Esophagus muscularis mucosa (tissue), 4 donors: ENCODE measurements around the gene NARS2. TPM values are rescaled to one million over a fixed set of nuclear protein-coding genes. Genes with fewer than 3 reads are reported as not detected.

Source experiments
- DNase-seq: peaks from one replicate; pipeline ENCODE4 v3.0.0-alpha.2; 2017; ENCODE audit errors: extremely low spot score
- H3K27ac ChIP-seq, 4 donors: fragments of 200-600 bp; sonication (generic); replicated peaks in 1 of 4; 1 replicate in 3 of 4; 2 replicates in 1 of 4; pipeline ENCODE4 v1.5.1; 2016 to 2019; ENCODE audit warnings: mild to moderate bottlenecking in 1 of 4
- H3K27me3 ChIP-seq, 4 donors: fragments of 200-600 bp; sonication (generic); one replicate each; pipeline versions ENCODE4 v1.5.1 to v1.6.0; 2016 to 2019
- H3K36me3 ChIP-seq, 4 donors: fragments of 200-600 bp; sonication (generic); one replicate each; pipeline ENCODE4 v1.5.1; 2016 to 2019
- H3K4me1 ChIP-seq, 4 donors: fragments of 200-600 bp; sonication (generic); one replicate each; pipeline ENCODE4 v1.5.1; 2016 to 2019
- H3K4me3 ChIP-seq, 4 donors: fragments of 200-600 bp; sonication (generic); 1 replicate in 2 of 4; 2 replicates in 2 of 4; pipeline ENCODE4 v1.5.1; 2016 to 2019; ENCODE audit warnings: mild to moderate bottlenecking in 4 of 4, moderate library complexity in 1 of 4
- H3K9me3 ChIP-seq, 4 donors: fragments of 200-600 bp; sonication (generic); 1 replicate in 3 of 4; 2 replicates in 1 of 4; pipeline ENCODE4 v1.5.1; 2016 to 2019
- EP300 ChIP-seq: sonication (generic); formaldehyde crosslinking; IDR thresholded peaks from one replicate; pipeline ENCODE4 v1.6.1; 2017; ENCODE audit warnings: antibody characterized with exemption
- POLR2A ChIP-seq: fragments of 450-650 bp; IDR thresholded peaks from one replicate; pipeline ENCODE4 v1.6.1; 2017; ENCODE audit warnings: antibody characterized with exemption, moderate library complexity, mild to moderate bottlenecking, low read depth
- POLR2AphosphoS5 ChIP-seq, 2 donors: sonication (generic); formaldehyde crosslinking; IDR thresholded peaks; one replicate each; pipeline ENCODE4 v1.6.1; 2017; ENCODE audit warnings: antibody characterized with exemption in 2 of 2
- WGBS: methylation state at CpG from one replicate; pipeline ENCODE4 v1.1.5; 2018; 5-methylcytosine and 5-hydroxymethylcytosine counted together
- intact Hi-C: fragments of 100-400 bp; cut with DNase I; formaldehyde crosslinking; loops from one replicate; pipeline ENCODE4 v1.15.1; 2023
- total RNA-seq, 4 donors: library from RNA; depleted of rRNA; stranded (reverse); fragments of >200 nt; gene quantifications; one replicate each; pipeline versions ENCODE4 v1.1.0 to v1.2.1, GENCODE V29; 2016
- TF ChIP-seq, protein P1 (sequence below), 3 experiments: fragments of 200-600 bp in 2 of 3; fragments of 450-650 bp in 1 of 3; sonication (generic) in 2 of 3; IDR thresholded peaks; one replicate each; pipeline ENCODE4 v1.5.1; 2017 to 2019; ENCODE audit warnings: antibody characterized with exemption in 3 of 3, mild to moderate bottlenecking in 2 of 3, moderate library complexity in 1 of 3

Gene NARS2
- total RNA-seq, 4 donors from 2014 or later = 9.1 to 10.4 (median 9.8) TPM

DNA sequence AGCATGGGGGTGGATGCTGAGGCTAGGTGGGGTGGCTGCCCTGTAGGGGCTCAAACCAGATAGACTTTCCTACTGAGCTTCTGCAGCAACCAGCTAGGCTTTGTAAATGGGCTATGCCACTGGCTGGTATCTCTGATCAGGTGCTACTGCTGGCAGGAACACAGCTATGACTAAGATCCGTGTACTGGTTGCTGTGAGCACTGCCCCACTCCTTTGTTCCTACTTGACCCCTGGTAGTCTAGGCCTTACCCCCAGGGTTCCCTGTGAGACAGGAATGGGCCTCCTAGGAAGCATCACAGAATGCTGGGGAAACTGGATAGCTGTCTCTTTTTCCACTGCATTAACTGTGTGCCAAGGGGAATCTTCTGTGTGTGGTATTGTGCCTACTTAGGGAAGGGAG is 98.6 kb downstream of the NARS2 start:
- no peak for TF ChIP-seq EP300
- TF ChIP-seq POLR2AphosphoS5 (IDR thresholded peaks at IDR 0.05) = no peak
- no CpG with 5 or more reads among the region's 1 CpG for WGBS
- Histone ChIP-seq H3K9me3 (no peaks in the 10 kb centered on the region), H3K27me3 (no peaks in the 10 kb centered on the region), H3K4me3 (no peak overlapping the region), H3K27ac (no peak overlapping the region), H3K4me1 (no peaks in the 10 kb centered on the region), H3K36me3 (peaks cover 0 to 6% (median 0%) of the 10 kb centered on the region in 4 donors)
- no peak for DNase-seq
- intact Hi-C loops = no loop called here

DNA sequence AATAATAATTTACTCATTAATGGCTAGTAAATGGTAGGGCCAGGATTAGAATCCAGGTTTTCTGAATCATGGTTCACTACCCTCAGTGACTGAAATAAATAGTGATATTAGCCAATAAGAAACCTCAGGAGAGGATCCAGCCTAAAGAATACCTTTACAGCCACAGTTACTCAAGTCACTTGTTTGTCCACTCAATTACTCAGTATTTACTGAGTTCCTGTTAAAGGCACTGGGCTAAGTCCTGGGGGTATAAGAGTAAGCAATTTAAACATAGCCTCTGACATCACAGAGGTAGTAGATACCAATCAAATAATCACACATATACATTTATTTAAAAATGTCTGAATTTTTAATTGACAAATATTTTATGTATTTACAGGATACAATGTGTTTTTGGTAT is 100.2 kb downstream of the NARS2 start:
- no peak overlapping the region for H3K27ac ChIP-seq
- H3K4me3 ChIP-seq = no peak overlapping the region
- intact Hi-C loops = no loop called here
- no peak for DNase-seq
- H3K4me1 ChIP-seq = no peaks in the 10 kb centered on the region
- peaks cover 0 to 6% (median 0%) of the 10 kb centered on the region in 4 donors for H3K36me3 ChIP-seq
- no peaks in the 10 kb centered on the region for H3K27me3 ChIP-seq
- TF ChIP-seq POLR2AphosphoS5 (IDR thresholded peaks at IDR 0.05) (no peak), POLR2A (no peak), EP300 (no peak)
- TF ChIP-seq, protein P1, sequence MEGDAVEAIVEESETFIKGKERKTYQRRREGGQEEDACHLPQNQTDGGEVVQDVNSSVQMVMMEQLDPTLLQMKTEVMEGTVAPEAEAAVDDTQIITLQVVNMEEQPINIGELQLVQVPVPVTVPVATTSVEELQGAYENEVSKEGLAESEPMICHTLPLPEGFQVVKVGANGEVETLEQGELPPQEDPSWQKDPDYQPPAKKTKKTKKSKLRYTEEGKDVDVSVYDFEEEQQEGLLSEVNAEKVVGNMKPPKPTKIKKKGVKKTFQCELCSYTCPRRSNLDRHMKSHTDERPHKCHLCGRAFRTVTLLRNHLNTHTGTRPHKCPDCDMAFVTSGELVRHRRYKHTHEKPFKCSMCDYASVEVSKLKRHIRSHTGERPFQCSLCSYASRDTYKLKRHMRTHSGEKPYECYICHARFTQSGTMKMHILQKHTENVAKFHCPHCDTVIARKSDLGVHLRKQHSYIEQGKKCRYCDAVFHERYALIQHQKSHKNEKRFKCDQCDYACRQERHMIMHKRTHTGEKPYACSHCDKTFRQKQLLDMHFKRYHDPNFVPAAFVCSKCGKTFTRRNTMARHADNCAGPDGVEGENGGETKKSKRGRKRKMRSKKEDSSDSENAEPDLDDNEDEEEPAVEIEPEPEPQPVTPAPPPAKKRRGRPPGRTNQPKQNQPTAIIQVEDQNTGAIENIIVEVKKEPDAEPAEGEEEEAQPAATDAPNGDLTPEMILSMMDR (IDR thresholded peaks at IDR 0.05) = no peak
- no peaks in the 10 kb centered on the region for H3K9me3 ChIP-seq

DNA sequence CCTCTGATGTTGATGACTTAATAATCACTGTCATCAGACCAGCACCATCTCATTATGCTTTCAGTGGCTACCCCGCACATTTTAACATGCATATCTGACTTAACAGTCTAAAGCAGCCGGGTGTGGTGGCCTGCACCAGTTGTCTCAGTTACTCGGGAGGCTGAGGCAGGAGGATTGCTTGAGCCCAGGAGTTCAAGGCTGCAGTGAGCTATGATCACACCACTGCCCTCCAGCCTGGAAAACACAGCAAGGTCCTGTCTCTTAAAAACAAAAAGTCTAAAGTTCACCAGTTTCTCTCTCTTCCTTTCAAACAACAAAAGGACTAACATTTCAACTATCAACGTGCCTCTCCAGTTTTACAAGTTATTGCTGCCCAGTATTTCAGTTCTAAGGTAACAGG is 101.8 kb downstream of the NARS2 start:
- WGBS = 96% methylated on average over 4 of the region's 4 CpGs
- Histone ChIP-seq H3K36me3 (peaks cover 0 to 6% (median 0%) of the 10 kb centered on the region in 4 donors), H3K27ac (no peak overlapping the region), H3K4me3 (no peak overlapping the region), H3K9me3 (no peaks in the 10 kb centered on the region), H3K27me3 (no peaks in the 10 kb centered on the region), H3K4me1 (no peaks in the 10 kb centered on the region)
- TF ChIP-seq POLR2AphosphoS5 (IDR thresholded peaks at IDR 0.05) (no peak), POLR2A (no peak), EP300 (no peak)
- TF ChIP-seq, protein P1 (IDR thresholded peaks at IDR 0.05) = no peak
- intact Hi-C loops = no loop called here
- DNase-seq = no peak

DNA sequence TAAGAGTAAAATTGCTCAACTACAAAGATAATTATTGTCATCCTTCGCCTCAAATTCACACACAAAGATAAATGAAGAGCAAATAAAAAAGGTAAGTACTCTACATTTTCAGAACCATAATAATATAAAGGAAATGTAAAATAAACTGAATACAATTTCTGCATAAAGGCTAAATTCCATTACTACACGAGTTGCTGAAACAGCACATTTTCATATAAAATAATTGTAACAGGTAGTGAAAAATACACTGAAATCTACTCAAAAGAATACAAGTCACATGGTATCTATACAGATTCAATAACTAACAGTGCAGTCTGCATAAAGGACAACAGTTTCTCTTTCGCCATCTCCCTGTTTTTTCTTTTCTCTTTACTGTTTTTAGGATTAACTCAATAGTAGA is 102.3 kb downstream of the NARS2 start:
- no peak for DNase-seq
- peaks cover 0 to 9% (median 0%) of the 10 kb centered on the region in 4 donors for H3K36me3 ChIP-seq
- no peaks in the 10 kb centered on the region for H3K9me3 ChIP-seq
- intact Hi-C loops = no loop called here
- WGBS = 91% methylated on average over 3 of the region's 3 CpGs
- H3K27me3 ChIP-seq = no peaks in the 10 kb centered on the region
- no peak overlapping the region for H3K27ac ChIP-seq
- H3K4me3 ChIP-seq = no peak overlapping the region
- no peaks in the 10 kb centered on the region for H3K4me1 ChIP-seq
- TF ChIP-seq POLR2AphosphoS5 (IDR thresholded peaks at IDR 0.05) (no peak), POLR2A (no peak), EP300 (no peak)
- TF ChIP-seq, protein P1 (IDR thresholded peaks at IDR 0.05) = no peak

DNA sequence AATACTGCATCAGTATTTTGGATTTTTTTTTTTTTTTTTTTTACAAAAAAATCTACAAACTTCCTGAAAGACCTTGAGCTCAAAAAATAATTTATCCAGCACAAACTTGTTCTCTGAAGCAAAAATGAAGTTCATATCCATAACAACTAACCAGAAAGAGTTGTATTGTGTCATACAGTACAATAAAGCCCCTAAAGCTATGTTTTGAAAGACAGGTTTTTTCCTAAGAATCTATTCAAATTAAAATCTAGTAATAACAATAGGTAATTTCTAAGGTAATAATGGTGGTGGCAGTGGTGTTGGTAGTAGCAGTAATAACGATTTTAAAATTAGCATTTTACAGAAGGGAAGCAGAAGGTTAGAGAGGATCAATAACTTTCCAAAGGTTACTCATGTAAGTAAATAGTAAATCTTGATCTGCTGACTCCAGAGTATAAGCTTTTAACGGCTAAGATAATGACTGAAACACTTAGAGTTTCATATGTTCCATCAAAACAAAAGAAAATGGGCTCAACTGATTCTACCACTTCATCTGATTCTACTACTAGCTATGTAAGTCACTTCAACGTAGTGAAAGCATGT is 103.7 kb downstream of the NARS2 start:
- Histone ChIP-seq H3K27ac (no peak overlapping the region), H3K4me1 (no peaks in the 10 kb centered on the region), H3K27me3 (no peaks in the 10 kb centered on the region), H3K36me3 (peaks cover 0 to 10% (median 0%) of the 10 kb centered on the region in 4 donors), H3K9me3 (no peaks in the 10 kb centered on the region), H3K4me3 (no peak overlapping the region)
- 91% methylated on average over 3 of the region's 3 CpGs for WGBS
- intact Hi-C loops = no loop called here
- TF ChIP-seq POLR2A (no peak), POLR2AphosphoS5 (IDR thresholded peaks at IDR 0.05) (no peak), EP300 (no peak)
- TF ChIP-seq, protein P1 (IDR thresholded peaks at IDR 0.05) = no peak
- no peak for DNase-seq
